ENCODE results near the gene LFNG. TPM values are rescaled to one million over a fixed set of nuclear protein-coding genes. Genes with fewer than 3 reads are reported as not detected.

Gene LFNG
- total and polyA plus RNA-seq, 4 donors, result 11.5 to 47.6 (median 23.7) TPM

DNA sequence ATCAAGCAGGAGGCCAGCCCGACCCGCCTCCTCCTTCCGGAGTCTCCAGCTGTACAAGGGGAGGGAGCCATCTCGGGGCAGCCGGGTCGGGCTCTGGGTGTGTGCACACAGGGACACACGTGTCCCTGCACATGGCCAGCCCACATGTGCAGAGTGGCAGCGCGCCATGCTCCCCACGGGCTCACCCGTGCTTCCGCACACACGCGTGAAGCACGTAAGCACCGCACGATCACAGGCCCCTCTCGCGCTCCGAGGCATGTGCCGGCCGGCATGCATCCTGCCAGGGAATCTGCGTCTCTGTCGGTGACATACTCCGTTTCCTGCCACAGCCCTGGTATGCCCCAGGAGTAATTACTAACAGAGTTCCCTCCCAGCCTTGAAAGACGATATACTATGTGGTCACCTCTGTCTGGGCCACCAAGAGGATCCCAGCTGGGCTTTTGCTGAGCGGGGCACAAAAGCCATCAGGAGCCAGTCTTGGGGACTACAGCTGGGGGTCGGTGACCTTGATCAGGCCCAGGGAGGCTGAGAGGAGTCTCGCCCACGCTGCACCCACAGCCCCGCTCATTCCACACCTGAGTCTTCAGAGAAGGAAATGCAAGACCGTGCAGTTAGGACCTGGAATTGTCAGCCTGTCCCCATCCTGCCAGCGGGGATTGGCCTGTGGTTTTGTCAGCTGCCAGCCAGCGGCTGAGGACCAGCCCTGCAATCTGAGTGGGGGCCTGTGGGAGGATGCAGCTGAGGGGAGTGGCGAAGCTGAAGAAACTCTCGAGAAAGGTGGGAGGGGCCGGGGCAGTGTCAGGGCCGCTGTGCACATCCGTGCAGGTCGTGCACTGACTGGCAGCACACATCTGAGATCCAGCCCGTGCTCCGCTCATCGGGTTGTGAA, 11.0 kb upstream of the LFNG start:
- Histone ChIP-seq H3K27me3 (ENCODE audit: control insufficient read depth in 3 of 3, insufficient read depth in 3 of 3, low read length in 2 of 3) (no peaks in the 10 kb centered on the region), H3K4me1 (ENCODE audit: control insufficient read depth in 5 of 5, insufficient read depth in 5 of 5, low read length in 5 of 5) (peaks cover 0 to 27% (median 22%) of the 10 kb centered on the region in 5 donors), H3K36me3 (ENCODE audit: control insufficient read depth in 4 of 4, insufficient read depth in 4 of 4, low read length in 4 of 4) (no peaks in the 10 kb centered on the region), H3K9ac (ENCODE audit: insufficient read depth in 1 of 2, low read length in 2 of 2) (no peak overlapping the region), H3K27ac (ENCODE audit: low read depth in 1 of 2, low read length in 1 of 2) (peak overlapping the region in 1 of 2 donors; percentile 82), H3K4me3 (no peak overlapping the region), H3K9me3 (ENCODE audit: control insufficient read depth in 4 of 4, insufficient read depth in 3 of 4, low read length in 3 of 4) (no peaks in the 10 kb centered on the region)
- TF ChIP-seq, protein P1, sequence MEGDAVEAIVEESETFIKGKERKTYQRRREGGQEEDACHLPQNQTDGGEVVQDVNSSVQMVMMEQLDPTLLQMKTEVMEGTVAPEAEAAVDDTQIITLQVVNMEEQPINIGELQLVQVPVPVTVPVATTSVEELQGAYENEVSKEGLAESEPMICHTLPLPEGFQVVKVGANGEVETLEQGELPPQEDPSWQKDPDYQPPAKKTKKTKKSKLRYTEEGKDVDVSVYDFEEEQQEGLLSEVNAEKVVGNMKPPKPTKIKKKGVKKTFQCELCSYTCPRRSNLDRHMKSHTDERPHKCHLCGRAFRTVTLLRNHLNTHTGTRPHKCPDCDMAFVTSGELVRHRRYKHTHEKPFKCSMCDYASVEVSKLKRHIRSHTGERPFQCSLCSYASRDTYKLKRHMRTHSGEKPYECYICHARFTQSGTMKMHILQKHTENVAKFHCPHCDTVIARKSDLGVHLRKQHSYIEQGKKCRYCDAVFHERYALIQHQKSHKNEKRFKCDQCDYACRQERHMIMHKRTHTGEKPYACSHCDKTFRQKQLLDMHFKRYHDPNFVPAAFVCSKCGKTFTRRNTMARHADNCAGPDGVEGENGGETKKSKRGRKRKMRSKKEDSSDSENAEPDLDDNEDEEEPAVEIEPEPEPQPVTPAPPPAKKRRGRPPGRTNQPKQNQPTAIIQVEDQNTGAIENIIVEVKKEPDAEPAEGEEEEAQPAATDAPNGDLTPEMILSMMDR (IDR thresholded peaks at IDR 0.05; ENCODE audit: control extremely low read depth, extremely low read depth), result no peak
- WGBS, 2 donors, result 27 to 34% methylated on average over 41 to 43 of the region's 43 CpGs
- ATAC-seq (ENCODE audit: insufficient read depth, low FRiP score) (peak; percentile 37), DNase-seq (peak in 2 of 3 donors; percentile 61 to 71)

DNA sequence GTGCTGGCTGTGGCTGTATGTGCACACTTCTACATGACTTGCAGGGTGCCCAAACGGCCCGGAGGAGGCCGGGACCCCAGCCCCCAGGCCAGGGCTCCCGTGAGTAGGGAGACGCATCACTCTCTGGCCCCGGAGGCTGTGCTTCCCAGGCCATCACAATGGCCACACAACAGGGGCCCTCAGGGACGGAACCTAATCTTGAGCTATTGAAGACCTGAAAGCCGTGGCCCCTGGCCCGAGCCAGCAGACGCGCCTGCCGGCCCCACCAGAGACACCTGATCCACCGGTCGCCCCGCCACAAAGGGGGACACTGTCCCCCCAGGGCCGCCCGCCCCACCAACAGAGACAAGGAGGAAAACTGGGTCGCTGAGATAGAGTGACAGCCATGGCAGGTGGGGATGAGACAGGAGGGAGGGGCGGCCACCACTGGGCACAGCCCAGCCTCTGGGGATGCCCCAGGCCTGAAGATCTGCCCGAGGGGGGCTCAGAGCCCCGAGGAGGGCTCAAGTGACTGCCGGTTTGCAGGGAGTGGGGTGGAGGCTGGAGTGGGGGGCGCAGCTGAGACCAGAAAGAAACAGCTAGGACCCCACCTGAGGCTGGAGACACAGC, 10.2 kb upstream of the LFNG start:
- Histone ChIP-seq H3K9me3 (ENCODE audit: control insufficient read depth in 4 of 4, insufficient read depth in 3 of 4, low read length in 3 of 4) (no peaks in the 10 kb centered on the region), H3K9ac (ENCODE audit: insufficient read depth in 1 of 2, low read length in 2 of 2) (no peak overlapping the region)
- TF ChIP-seq, protein P1 (IDR thresholded peaks at IDR 0.05; ENCODE audit: control extremely low read depth, extremely low read depth), result no peak

GRCh38 chr7:2510130-2510776, 9.3 kb upstream of the LFNG start:
- no peaks in the 10 kb centered on the region for H3K27me3 ChIP-seq (ENCODE audit: control insufficient read depth in 3 of 3, insufficient read depth in 3 of 3, low read length in 2 of 3)
- no peak for DNase-seq
- no peaks in the 10 kb centered on the region for H3K36me3 ChIP-seq (ENCODE audit: control insufficient read depth in 4 of 4, insufficient read depth in 4 of 4, low read length in 4 of 4)
- no peaks in the 10 kb centered on the region for H3K9me3 ChIP-seq (ENCODE audit: control insufficient read depth in 4 of 4, insufficient read depth in 3 of 4, low read length in 3 of 4)
- H3K4me3 ChIP-seq, result no peak overlapping the region
- peaks cover 0 to 27% (median 22%) of the 10 kb centered on the region in 5 donors for H3K4me1 ChIP-seq (ENCODE audit: control insufficient read depth in 5 of 5, insufficient read depth in 5 of 5, low read length in 5 of 5)
- no peak for ATAC-seq (ENCODE audit: insufficient read depth, low FRiP score)
- WGBS, 2 donors, result 82 to 83% methylated on average over 12 to 13 of the region's 13 CpGs
- TF ChIP-seq, protein P1 (IDR thresholded peaks at IDR 0.05; ENCODE audit: control extremely low read depth, extremely low read depth), result no peak
- no peak overlapping the region for H3K9ac ChIP-seq (ENCODE audit: insufficient read depth in 1 of 2, low read length in 2 of 2)
- peak overlapping the region in 1 of 2 donors; percentile 76 for H3K27ac ChIP-seq (ENCODE audit: low read depth in 1 of 2, low read length in 1 of 2)

More for the DNA sequence above, 10.2 kb upstream of the LFNG start:
- WGBS, 2 donors, result 75 to 80% methylated on average over 23 of the region's 23 CpGs
- H3K27ac ChIP-seq (ENCODE audit: low read depth in 1 of 2, low read length in 1 of 2), result peak overlapping the region in 1 of 2 donors; percentile 82
- H3K36me3 ChIP-seq (ENCODE audit: control insufficient read depth in 4 of 4, insufficient read depth in 4 of 4, low read length in 4 of 4), result no peaks in the 10 kb centered on the region
- DNase-seq, result no peak
- H3K27me3 ChIP-seq (ENCODE audit: control insufficient read depth in 3 of 3, insufficient read depth in 3 of 3, low read length in 2 of 3), result no peaks in the 10 kb centered on the region
- H3K4me3 ChIP-seq, result no peak overlapping the region
- no peak for ATAC-seq (ENCODE audit: insufficient read depth, low FRiP score)
- H3K4me1 ChIP-seq (ENCODE audit: control insufficient read depth in 5 of 5, insufficient read depth in 5 of 5, low read length in 5 of 5), result peaks cover 0 to 27% (median 22%) of the 10 kb centered on the region in 5 donors

All from lung (tissue), 12 donors.